B cell (primary cell): ENCODE data around the gene DCTN3. TPM values are rescaled to one million over a fixed set of nuclear protein-coding genes. Genes with fewer than 3 reads are reported as not detected.

Experiments used
- ATAC-seq: fragments of 200-7000 bp; cut with Tn5 transposase; one replicate; pipeline ENCODE4 v1.10.0; 2021; ENCODE audit warnings: low read depth, mild to moderate bottlenecking, moderate number of reproducible peaks, moderate library complexity
- CTCF ChIA-PET: fragments of 350-600 bp; sonication (Branson Sonifier 250); formaldehyde crosslinking; loops from one replicate; lab custom pipeline; 2021; ENCODE audit warnings: antibody characterized with exemption, inconsistent platforms; lab: Charles Lee
- POLR2A ChIA-PET: fragments of 350-600 bp; sonication (Branson Sonifier 250); formaldehyde crosslinking; loops from one replicate; lab custom pipeline; 2021; ENCODE audit warnings: antibody characterized with exemption; lab: Charles Lee
- DNase-seq: peaks from one replicate; pipeline ENCODE4 v3.0.0; 2013
- H2AFZ ChIP-seq: 2 replicates; pipeline ENCODE4 v1.6.1; 2012; ENCODE audit warnings: mild to moderate bottlenecking, low read depth, low read length; ENCODE audit not compliant: insufficient read depth, poor library complexity, severe bottlenecking
- H3K27ac ChIP-seq, 2 donors: 1 replicate in 1 of 2; 2 replicates in 1 of 2; pipeline ENCODE4 v1.5.1; 2012 to 2013; ENCODE audit warnings: low read length in 2 of 2, mild to moderate bottlenecking in 2 of 2, moderate library complexity in 1 of 2
- H3K27me3 ChIP-seq, 4 experiments: fragments of 200-600 bp in 1 of 4; sonication (generic) in 1 of 4; replicated peaks in 1 of 4; 1 replicate in 2 of 4; 2 replicates in 2 of 4; pipeline versions ENCODE4 v1.6.1 to v1.7.0; 2013 to 2016; ENCODE audit warnings: low read length in 3 of 4, mild to moderate bottlenecking in 2 of 4, mixed read lengths in 1 of 4, moderate library complexity in 1 of 4; ENCODE audit not compliant: insufficient read depth in 4 of 4, control insufficient read depth in 3 of 4; ENCODE audit errors: control extremely low read depth in 1 of 4
- H3K36me3 ChIP-seq, 2 experiments: replicated peaks in 1 of 2; 1 replicate in 1 of 2; 2 replicates in 1 of 2; pipeline versions ENCODE4 v1.6.1 to v1.7.1; 2013; ENCODE audit warnings: low read length in 1 of 2; ENCODE audit not compliant: insufficient read depth in 2 of 2, control insufficient read depth in 1 of 2; ENCODE audit errors: control extremely low read depth in 1 of 2, extremely low read depth in 1 of 2
- H3K4me1 ChIP-seq, 2 donors: fragments of 200-600 bp in 1 of 2; sonication (generic) in 1 of 2; 1 replicate in 1 of 2; 2 replicates in 1 of 2; pipeline versions ENCODE4 v1.5.1 to v1.6.1; 2013 to 2017; ENCODE audit warnings: low read length in 2 of 2; ENCODE audit not compliant: control insufficient read depth in 2 of 2, insufficient read depth in 2 of 2
- H3K4me2 ChIP-seq: replicated peaks from 2 replicates; pipeline ENCODE3; 2012; ENCODE audit warnings: mild to moderate bottlenecking, low read depth, low read length; ENCODE audit not compliant: poor library complexity, severe bottlenecking
- H3K4me3 ChIP-seq, 5 experiments: fragments of 200-600 bp in 1 of 5; sonication (generic) in 1 of 5; 1 replicate in 3 of 5; 2 replicates in 2 of 5; pipeline versions ENCODE4 v1.5.1 to v1.7.0; 2011 to 2016; ENCODE audit warnings: low read length in 4 of 5, mild to moderate bottlenecking in 4 of 5, low read depth in 2 of 5, control low read depth in 1 of 5, moderate library complexity in 1 of 5; ENCODE audit not compliant: insufficient read depth in 1 of 5; ENCODE audit errors: control extremely low read depth in 1 of 5, extremely low read depth in 1 of 5
- H3K79me2 ChIP-seq: fragments of 200-600 bp; sonication (generic); one replicate; pipeline ENCODE4 v1.6.0; 2016; ENCODE audit warnings: low read length; ENCODE audit not compliant: control insufficient read depth, insufficient read depth
- H3K9ac ChIP-seq: fragments of 200-600 bp; sonication (generic); 2 replicates; pipeline ENCODE4 v1.6.1; 2017; ENCODE audit warnings: mild to moderate bottlenecking, low read length, moderate library complexity
- H3K9me3 ChIP-seq, 3 donors: one replicate each; pipeline versions ENCODE4 v1.6.1 to v1.7.1; 2013; ENCODE audit warnings: low read length in 2 of 3; ENCODE audit not compliant: control insufficient read depth in 2 of 3, insufficient read depth in 1 of 3; ENCODE audit errors: control extremely low read depth in 1 of 3
- H4K20me1 ChIP-seq: 2 replicates; pipeline ENCODE4 v1.6.0; 2012; ENCODE audit warnings: mild to moderate bottlenecking, low read length; ENCODE audit not compliant: insufficient read depth, control insufficient read depth, poor library complexity, severe bottlenecking
- H3K27ac Mint-ChIP-seq: one replicate; pipeline ENCODE4 v1.8.0; 2021; ENCODE audit warnings: mixed read lengths
- H3K27me3 Mint-ChIP-seq: one replicate; pipeline ENCODE4 v1.8.0; 2021; ENCODE audit warnings: mixed read lengths
- H3K4me1 Mint-ChIP-seq: one replicate; pipeline ENCODE4 v1.8.0; 2021; ENCODE audit warnings: mixed read lengths
- H3K4me3 Mint-ChIP-seq: one replicate; pipeline ENCODE4 v1.8.0; 2021; ENCODE audit warnings: mixed read lengths
- H3K9me3 Mint-ChIP-seq: one replicate; pipeline ENCODE4 v1.8.0; 2022; ENCODE audit warnings: mixed read lengths; ENCODE audit not compliant: insufficient read depth
- EZH2 ChIP-seq: IDR thresholded peaks from 2 replicates; pipeline ENCODE4 v1.6.1; 2012; ENCODE audit warnings: borderline replicate concordance, low read depth, mild to moderate bottlenecking, moderate library complexity, low read length; ENCODE audit not compliant: insufficient read depth, poor library complexity, severe bottlenecking
- WGBS: methylation state at CpG from one replicate; pipeline ENCODE4 v1.1.5; 2013; ENCODE audit warnings: missing lambda C conversion rate; ENCODE audit not compliant: insufficient coverage; 5-methylcytosine and 5-hydroxymethylcytosine counted together
- intact Hi-C: fragments of 100-400 bp; cut with micrococcal nuclease; formaldehyde crosslinking; loops from one replicate; pipeline ENCODE4 v1.10.0; 2022
- polyA plus RNA-seq: library from polyadenylated mRNA; depleted of rRNA; stranded (reverse); fragments of >200 nt; gene quantifications from 2 replicates; pipeline ENCODE4 v1.2.3, GENCODE V29; 2012
- total RNA-seq, 2 donors: library from RNA; stranded (reverse); fragments of 120-200 nt in 1 of 2; gene quantifications; 1 replicate in 1 of 2; 2 replicates in 1 of 2; pipeline versions ENCODE4 v1.2.3 to v1.2.4, GENCODE V29; 2013 to 2022
- TF ChIP-seq, protein P1 (sequence below): fragments of 200-600 bp; IDR thresholded peaks from one replicate; pipeline ENCODE4 v1.8.0; 2022; ENCODE audit warnings: antibody characterized with exemption, mild to moderate bottlenecking

Gene DCTN3
- total and polyA plus RNA-seq, 2 donors (not counting 1 experiment from before 2014, with no cell fraction given): 48.2 to 75.0 TPM

DNA sequence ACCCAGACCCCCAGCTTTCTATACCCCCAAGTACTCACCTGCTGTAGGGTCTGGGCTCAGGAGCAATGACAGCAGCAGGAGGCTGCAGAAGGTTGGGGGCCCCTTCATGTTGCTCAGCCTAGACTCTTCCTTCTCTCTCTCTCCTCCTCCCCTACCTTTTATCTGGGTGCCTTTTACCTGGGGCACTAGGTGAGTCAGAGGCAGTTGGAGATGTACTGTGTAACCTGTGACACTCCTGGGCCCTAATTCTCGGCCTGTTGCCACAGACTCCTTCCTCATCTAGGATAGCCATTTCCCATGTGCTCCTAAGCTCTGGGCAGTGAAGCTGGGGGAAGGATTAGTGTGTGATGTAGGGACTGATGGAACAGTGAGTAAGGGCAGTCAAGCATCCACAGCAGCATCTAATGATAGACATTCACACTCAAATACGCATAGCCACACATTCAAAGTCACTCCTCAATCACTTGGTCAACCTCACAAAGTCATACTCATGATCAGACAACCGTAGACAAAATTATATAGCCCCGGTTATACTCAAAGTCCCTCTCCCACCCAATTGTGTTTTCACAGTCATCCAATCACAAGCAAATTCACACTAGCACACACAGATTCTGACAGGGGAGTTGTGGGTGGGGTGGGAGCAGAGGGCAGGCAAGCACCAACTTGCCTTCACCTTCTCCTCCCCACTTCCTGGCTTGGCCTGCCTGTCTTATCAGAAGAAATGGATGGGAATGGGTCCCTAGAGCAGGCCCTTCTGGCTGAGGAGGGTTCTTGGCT is 42.4 kb upstream of the DCTN3 start, which contains the start of gene CCL27:
Gene CCL27 (minus strand): TSS at position 132 of the 777 bp plus-strand sequence. CDS start 24 bp downstream, at position 108.
- 93% methylated on average over 3 of the region's 4 CpGs for WGBS
- Histone ChIP-seq H3K27ac (no peak within 1 kb of the TSS), H3K4me1 (peaks cover 10 to 18% of the 10 kb centered on the region in 2 donors), H4K20me1 (no peaks in the 10 kb centered on the region), H3K9me3 (peaks cover 0 to 8% (median 0%) of the 10 kb centered on the region in 3 donors), H3K79me2 (no peaks in the 10 kb centered on the region), H3K27me3 (no peaks in the 10 kb centered on the region), H2AFZ (no peak within 1 kb of the TSS), H3K4me2 (no peak within 1 kb of the TSS), H3K4me3 (no peak within 1 kb of the TSS), H3K9ac (no peak within 1 kb of the TSS), H3K36me3 (no peaks in the 10 kb centered on the region)
- no peak within 1 kb of the TSS for H3K27ac Mint-ChIP-seq
- CTCF ChIA-PET: interaction anchor here (0.7 to 4.9 kb wide), 6 partner anchors 15 to 40 kb away, joined by 3 to 34 read pairs (median 6); partner anchors contain the start of gene GALT
- intact Hi-C loops: no loop called here
- peaks cover 20% of the 10 kb centered on the region for H3K4me1 Mint-ChIP-seq
- no peaks in the 10 kb centered on the region for H3K9me3 Mint-ChIP-seq
- POLR2A ChIA-PET: no interaction called here
- TF ChIP-seq, protein P1, sequence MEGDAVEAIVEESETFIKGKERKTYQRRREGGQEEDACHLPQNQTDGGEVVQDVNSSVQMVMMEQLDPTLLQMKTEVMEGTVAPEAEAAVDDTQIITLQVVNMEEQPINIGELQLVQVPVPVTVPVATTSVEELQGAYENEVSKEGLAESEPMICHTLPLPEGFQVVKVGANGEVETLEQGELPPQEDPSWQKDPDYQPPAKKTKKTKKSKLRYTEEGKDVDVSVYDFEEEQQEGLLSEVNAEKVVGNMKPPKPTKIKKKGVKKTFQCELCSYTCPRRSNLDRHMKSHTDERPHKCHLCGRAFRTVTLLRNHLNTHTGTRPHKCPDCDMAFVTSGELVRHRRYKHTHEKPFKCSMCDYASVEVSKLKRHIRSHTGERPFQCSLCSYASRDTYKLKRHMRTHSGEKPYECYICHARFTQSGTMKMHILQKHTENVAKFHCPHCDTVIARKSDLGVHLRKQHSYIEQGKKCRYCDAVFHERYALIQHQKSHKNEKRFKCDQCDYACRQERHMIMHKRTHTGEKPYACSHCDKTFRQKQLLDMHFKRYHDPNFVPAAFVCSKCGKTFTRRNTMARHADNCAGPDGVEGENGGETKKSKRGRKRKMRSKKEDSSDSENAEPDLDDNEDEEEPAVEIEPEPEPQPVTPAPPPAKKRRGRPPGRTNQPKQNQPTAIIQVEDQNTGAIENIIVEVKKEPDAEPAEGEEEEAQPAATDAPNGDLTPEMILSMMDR: no peak
- TF ChIP-seq EZH2: no peak
- no peak for DNase-seq
- no peak within 1 kb of the TSS for H3K4me3 Mint-ChIP-seq
- ATAC-seq: no peak
- H3K27me3 Mint-ChIP-seq: no peaks in the 10 kb centered on the region
